HepG2 (cell line): ENCODE measurements around the gene ERCC4.

Experiments
- CEBPB ChIP-seq: IDR thresholded peaks from 2 replicates; pipeline ENCODE4 v1.6.1; 2011; ENCODE audit warnings: low read depth, low read length, improper control_type of control experiment, borderline replicate concordance
- JUNB ChIP-seq: sonication (generic); formaldehyde crosslinking; IDR thresholded peaks from 2 replicates; pipeline ENCODE4 v1.8.0; 2022; ENCODE audit warnings: missing genetic modification reagents, mild to moderate bottlenecking, borderline replicate concordance
- POLR2AphosphoS5 ChIP-seq: IDR thresholded peaks from 2 replicates; pipeline ENCODE4 v1.6.1; 2012; ENCODE audit warnings: low read depth, low read length
- SUZ12 ChIP-seq: fragments of 150-350 bp; IDR thresholded peaks from 2 replicates; pipeline ENCODE4 v1.6.1; 2014; ENCODE audit warnings: low read depth, low read length
- TF ChIP-seq, protein P1 (sequence below): sonication (generic); formaldehyde crosslinking; IDR thresholded peaks from 2 replicates; pipeline ENCODE4 v1.5.0; 2020; ENCODE audit warnings: mild to moderate bottlenecking, missing genetic modification reagents, moderate library complexity

DNA sequence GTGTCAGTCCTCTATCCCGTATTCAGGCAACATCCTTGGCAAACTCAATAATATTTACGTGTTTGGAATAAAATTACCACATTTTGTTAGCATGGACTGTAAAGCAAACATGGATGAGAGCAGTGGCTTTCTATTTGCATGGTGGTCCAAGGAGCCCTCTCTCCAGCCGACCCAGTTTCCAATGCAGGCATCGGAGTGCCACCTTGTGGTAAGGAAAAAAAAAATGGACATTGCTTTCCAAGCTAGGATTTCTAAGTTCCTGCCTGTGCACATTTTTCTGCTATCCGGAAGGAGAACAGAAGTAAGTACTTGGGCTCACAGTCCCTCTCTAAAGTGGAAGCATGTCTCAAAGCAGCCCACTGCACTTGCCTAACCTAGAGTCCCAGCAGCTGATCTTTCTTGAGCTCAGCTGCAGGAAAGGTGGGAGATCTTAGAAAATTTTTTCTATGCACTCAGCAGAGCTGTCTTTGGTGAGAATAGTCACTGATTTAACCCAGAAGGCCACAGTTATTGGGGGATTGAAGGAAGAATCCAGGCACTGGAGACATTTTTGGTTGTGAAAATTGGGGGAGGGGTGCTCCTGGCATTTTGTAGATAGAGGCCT, 46.0 kb upstream of the ERCC4 start:
- TF ChIP-seq POLR2AphosphoS5 (no peak), JUNB (CRISPR knock-in tag) (no peak), SUZ12 (no peak), CEBPB (no peak)
- TF ChIP-seq, protein P1, sequence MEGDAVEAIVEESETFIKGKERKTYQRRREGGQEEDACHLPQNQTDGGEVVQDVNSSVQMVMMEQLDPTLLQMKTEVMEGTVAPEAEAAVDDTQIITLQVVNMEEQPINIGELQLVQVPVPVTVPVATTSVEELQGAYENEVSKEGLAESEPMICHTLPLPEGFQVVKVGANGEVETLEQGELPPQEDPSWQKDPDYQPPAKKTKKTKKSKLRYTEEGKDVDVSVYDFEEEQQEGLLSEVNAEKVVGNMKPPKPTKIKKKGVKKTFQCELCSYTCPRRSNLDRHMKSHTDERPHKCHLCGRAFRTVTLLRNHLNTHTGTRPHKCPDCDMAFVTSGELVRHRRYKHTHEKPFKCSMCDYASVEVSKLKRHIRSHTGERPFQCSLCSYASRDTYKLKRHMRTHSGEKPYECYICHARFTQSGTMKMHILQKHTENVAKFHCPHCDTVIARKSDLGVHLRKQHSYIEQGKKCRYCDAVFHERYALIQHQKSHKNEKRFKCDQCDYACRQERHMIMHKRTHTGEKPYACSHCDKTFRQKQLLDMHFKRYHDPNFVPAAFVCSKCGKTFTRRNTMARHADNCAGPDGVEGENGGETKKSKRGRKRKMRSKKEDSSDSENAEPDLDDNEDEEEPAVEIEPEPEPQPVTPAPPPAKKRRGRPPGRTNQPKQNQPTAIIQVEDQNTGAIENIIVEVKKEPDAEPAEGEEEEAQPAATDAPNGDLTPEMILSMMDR = peak; percentile 86
